Motor neuron (in vitro differentiated cells): ENCODE measurements around the gene NPAS3. TPM values are rescaled to one million over a fixed set of nuclear protein-coding genes. Genes with fewer than 3 reads are reported as not detected.

Experiments used
- ATAC-seq, 8 experiments: fragments of 200-7000 bp; cut with Tn5 transposase; replicated peaks in 6 of 8; 2 replicates each; pipeline ENCODE4 v1.8.0; 2021; ENCODE audit warnings: mild to moderate bottlenecking in 8 of 8, moderate library complexity in 8 of 8
- H3K27ac ChIP-seq, 2 donors: fragments of 250-450 bp; sonication (Bioruptor Pico); 2 replicates each; pipeline ENCODE4 v1.9.0; 2021; ENCODE audit warnings: antibody characterized with exemption in 2 of 2, mild to moderate bottlenecking in 2 of 2, moderate library complexity in 1 of 2
- H3K4me1 ChIP-seq, 2 donors: fragments of 250-450 bp; sonication (Bioruptor Pico); replicated peaks in 1 of 2; 2 replicates each; pipeline ENCODE4 v1.6.1; 2021; ENCODE audit warnings: antibody characterized with exemption in 2 of 2, mild to moderate bottlenecking in 2 of 2, moderate library complexity in 1 of 2
- H3K4me3 ChIP-seq, 5 donors: fragments of 250-450 bp; sonication (Bioruptor Pico); 2 replicates each; pipeline ENCODE4 v1.9.0; 2021; ENCODE audit warnings: antibody characterized with exemption in 5 of 5, mild to moderate bottlenecking in 5 of 5, moderate library complexity in 4 of 5
- WGBS, 10 experiments: fragments of 450-650 bp; shearing (Covaris generic); methylation state at CpG; one replicate each; pipeline ENCODE4 v1.0.0; 2022; 5-methylcytosine and 5-hydroxymethylcytosine counted together
- in situ Hi-C, 9 experiments: fragments of 400-800 bp; cut with MboI; loops; one replicate each; pipeline ENCODE4 v1.15.0; 2021; ENCODE audit warnings: low sequenced_read_pairs in 9 of 9, low pct_unique_long_range_greater_than_20kb in 2 of 9; ENCODE audit not compliant: unreplicated experiment in 9 of 9
- total RNA-seq, 8 experiments: library from RNA; unstranded; fragments of 300-600 nt; gene quantifications; 2 replicates each; pipeline versions ENCODE4 v1.2.3 to v1.2.4, GENCODE V29; 2022

Gene NPAS3
- total RNA-seq, 8 experiments from 2014 or later = 0.22 to 45.8 (median 11.7) TPM; not detected in 1

DNA sequence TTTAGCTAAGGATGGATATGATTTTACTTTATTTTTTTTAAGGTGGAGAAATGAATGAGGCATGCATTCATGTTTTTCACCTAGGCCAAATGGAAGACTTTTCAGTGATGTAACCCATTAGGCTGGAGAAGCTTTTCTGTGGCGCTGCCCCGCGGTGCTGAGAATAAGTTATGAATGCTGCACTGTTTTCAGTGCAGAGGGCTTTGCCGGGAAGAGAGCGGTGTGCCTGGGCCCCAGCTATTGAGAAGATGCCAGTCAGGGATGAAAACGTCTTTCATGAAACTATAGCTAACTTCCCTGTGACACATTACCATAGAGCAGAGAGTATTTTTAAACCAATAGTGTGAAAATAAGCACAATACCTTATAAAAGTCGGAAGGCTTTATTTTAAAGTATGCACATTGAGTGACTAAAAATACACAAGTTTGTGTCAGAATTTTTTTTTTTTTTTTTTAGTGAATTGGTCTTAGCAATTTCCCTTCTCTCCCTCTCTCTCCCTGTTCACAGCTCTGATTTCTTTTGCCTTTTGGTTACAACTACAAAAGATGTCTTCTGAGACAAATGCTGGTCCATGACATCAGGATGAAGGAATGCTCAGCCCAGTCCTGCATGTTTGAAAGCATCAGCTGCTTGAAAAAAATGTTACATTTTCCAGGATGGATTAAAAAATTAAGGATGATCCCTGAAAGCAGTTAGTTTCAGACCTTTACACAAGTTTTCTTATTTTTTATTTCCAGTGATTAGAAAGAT is 48.3 kb downstream of the NPAS3 start:
- Histone ChIP-seq H3K4me1 (peaks cover 23 to 38% of the 10 kb centered on the region in 2 donors), H3K4me3 (peak overlapping the region in 1 of 5 donors; percentile 17), H3K27ac (peak overlapping the region; percentile 57 to 63)
- WGBS, 10 experiments = 0 to 90% (median 17%) methylated on average over 1 to 7 of the region's 7 CpGs
- in situ Hi-C loops = loop anchor here in 1 of 9 experiments (25.0 kb wide), 1 partner anchor 400 kb away; no protein-coding TSS in a partner anchor
- peak in 5 of 8 experiments; percentile 89 to 93 (median 91) for ATAC-seq

- Histone ChIP-seq H3K4me1 (peaks cover 8 to 11% of the 10 kb centered on the region in 2 donors), H3K27ac (peak overlapping the region in 1 of 2 donors; percentile 12), H3K4me3 (no peak overlapping the region)
- WGBS, 10 experiments = 0 to 83% (median 52%) methylated on average over 1 to 4 of the region's 4 CpGs; no CpG with 5 or more reads in 3 of the 10 experiments
- ATAC-seq = peak in 5 of 8 experiments; percentile 27 to 50 (median 45)
- in situ Hi-C loops = loop anchor here in 1 of 9 experiments (25.0 kb wide), 1 partner anchor 404 kb away; no protein-coding TSS in a partner anchor
Observed at GRCh38 chr14:32991691-32992090, 53.0 kb downstream of the NPAS3 start.

DNA sequence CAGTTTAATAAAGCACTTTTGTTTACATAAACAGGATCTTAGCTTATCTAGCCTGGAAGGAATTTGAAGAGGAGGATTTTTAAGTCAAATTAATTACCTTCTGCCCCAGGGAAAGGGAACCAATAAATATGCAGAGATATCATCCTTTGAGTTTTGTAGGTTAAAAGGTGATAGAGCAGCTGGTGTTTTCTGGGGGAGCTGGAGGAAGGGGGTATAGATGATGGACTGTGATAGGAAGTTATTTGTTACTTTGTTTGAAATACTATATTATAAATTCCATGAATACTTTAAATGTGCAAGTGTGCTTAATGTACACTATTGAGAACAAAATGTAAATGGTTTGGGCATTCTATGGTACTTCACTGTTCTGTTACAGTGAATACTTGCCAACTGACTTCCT is 55.2 kb downstream of the NPAS3 start:
- no peak for ATAC-seq
- Histone ChIP-seq H3K4me1 (peaks cover 0 to 5% of the 10 kb centered on the region in 2 donors), H3K4me3 (no peak overlapping the region), H3K27ac (no peak overlapping the region)
- in situ Hi-C loops = loop anchor here in 1 of 9 experiments (25.0 kb wide), 1 partner anchor 407 kb away; no protein-coding TSS in a partner anchor

DNA sequence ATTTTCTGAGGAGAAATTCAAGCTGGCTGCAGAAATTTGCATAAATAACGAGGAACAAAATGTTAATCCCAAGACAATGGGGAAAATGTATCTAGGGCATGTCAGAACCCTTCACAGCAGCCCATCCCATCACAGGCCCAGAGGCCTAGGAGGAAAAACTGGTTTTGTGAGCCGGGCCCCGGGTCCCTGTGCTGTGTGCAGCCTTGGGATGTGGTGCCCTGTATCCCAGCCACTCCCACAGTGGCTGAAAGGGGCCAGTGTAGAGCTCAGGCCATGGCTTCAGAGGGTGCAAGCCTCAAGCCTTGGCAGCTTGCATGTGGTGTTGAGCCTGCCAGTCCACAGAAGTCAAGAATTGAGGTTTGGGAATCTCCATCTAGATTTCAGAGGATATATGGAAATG is 57.7 kb downstream of the NPAS3 start:
- in situ Hi-C loops = loop anchor here in 1 of 9 experiments (25.0 kb wide), 1 partner anchor 409 kb away; no protein-coding TSS in a partner anchor
- WGBS, 10 experiments = 0 to 100% (median 85%) methylated on average over 1 to 2 of the region's 3 CpGs; no CpG with 5 or more reads in 2 of the 10 experiments
- Histone ChIP-seq H3K27ac (no peak overlapping the region), H3K4me1 (peaks cover 0 to 5% of the 10 kb centered on the region in 2 donors), H3K4me3 (no peak overlapping the region)
- ATAC-seq = no peak

DNA sequence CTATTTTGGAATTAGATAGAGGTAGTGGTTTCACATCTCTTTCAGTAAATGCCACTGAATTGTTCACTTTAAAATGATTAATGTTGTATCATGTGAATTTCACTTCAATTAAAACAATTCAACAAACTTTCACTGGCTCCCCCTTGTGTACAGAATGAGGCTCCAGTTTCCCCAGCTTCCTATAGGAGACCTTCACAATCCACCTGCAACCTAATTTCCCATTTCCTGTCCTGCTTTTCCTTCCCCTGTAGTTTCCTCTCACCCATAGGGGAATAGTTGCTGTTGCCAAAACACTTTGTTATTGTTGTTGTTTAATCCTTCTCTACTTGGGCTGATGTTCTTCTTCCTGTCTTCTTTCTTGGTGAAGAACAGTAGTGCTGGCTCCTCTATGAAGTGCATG is 59.8 kb downstream of the NPAS3 start:
- no peak overlapping the region for H3K27ac ChIP-seq
- ATAC-seq = peak in 1 of 8 experiments; percentile 39

DNA sequence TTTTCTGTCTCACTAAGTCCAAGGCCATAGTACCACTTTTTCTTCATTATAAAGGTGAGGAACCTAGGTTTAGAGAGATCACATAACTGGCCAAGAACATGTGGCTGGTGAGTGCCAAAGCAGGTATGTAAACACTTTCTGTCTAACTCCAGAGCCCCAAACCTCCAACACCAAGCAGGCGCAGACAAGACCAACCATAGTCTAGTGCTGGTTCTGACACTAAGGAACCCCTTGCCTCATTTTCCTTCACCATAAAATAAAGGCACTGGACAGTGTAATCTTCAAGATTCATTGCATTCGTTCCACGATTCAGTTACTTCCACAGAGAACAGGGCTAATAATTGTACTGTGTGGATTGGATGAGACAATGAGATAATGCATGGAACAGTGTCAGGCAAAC is 71.0 kb downstream of the NPAS3 start:
- no peak overlapping the region for H3K4me3 ChIP-seq

More for the DNA sequence above, 59.8 kb downstream of the NPAS3 start:
- in situ Hi-C loops = loop anchor here in 1 of 9 experiments (25.0 kb wide), 1 partner anchor 411 kb away; no protein-coding TSS in a partner anchor
- H3K4me1 ChIP-seq = no peaks in the 10 kb centered on the region
- no peak overlapping the region for H3K4me3 ChIP-seq

GRCh38 chr14:33010495-33010894 is 71.8 kb downstream of the NPAS3 start:
- ATAC-seq = no peak
- in situ Hi-C loops = no loop called here

More for the DNA sequence above, 71.0 kb downstream of the NPAS3 start:
- in situ Hi-C loops = no loop called here
- ATAC-seq = no peak
- 62 to 100% (median 88%) methylated on average over 1 to 3 of the region's 3 CpGs; no CpG with 5 or more reads in 2 of the 10 experiments for WGBS, 10 experiments
- Histone ChIP-seq H3K4me1 (no peaks in the 10 kb centered on the region), H3K27ac (no peak overlapping the region)

GRCh38 chr14:33014710-33015109 is 76.0 kb downstream of the NPAS3 start:
- in situ Hi-C loops = no loop called here
- peaks cover 5 to 13% of the 10 kb centered on the region in 2 donors for H3K4me1 ChIP-seq
- H3K4me3 ChIP-seq = no peak overlapping the region
- H3K27ac ChIP-seq = no peak overlapping the region
- 63 to 100% (median 85%) methylated on average over 1 to 3 of the region's 4 CpGs; no CpG with 5 or more reads in 2 of the 10 experiments for WGBS, 10 experiments
- no peak for ATAC-seq

More at GRCh38 chr14:33010495-33010894, 71.8 kb downstream of the NPAS3 start:
- Histone ChIP-seq H3K4me3 (no peak overlapping the region), H3K27ac (no peak overlapping the region), H3K4me1 (no peaks in the 10 kb centered on the region)
- WGBS, 10 experiments = 67 to 100% (median 96%) methylated on average over 1 to 3 of the region's 3 CpGs

GRCh38 chr14:33016613-33017012 is 77.9 kb downstream of the NPAS3 start:
- WGBS, 10 experiments = 0 to 83% (median 65%) methylated on average over 1 to 3 of the region's 3 CpGs
- Histone ChIP-seq H3K4me1 (peaks cover 5 to 13% of the 10 kb centered on the region in 2 donors), H3K27ac (no peak overlapping the region), H3K4me3 (no peak overlapping the region)
- in situ Hi-C loops = no loop called here
- peak in 3 of 8 experiments; percentile 34 to 81 (median 69) for ATAC-seq

- H3K4me3 ChIP-seq = no peak overlapping the region
- no peak for ATAC-seq
- WGBS, 10 experiments = 0 to 100% (median 85%) methylated on average over 1 to 2 of the region's 2 CpGs; no CpG with 5 or more reads in 2 of the 10 experiments
- peaks cover 5 to 13% of the 10 kb centered on the region in 2 donors for H3K4me1 ChIP-seq
- H3K27ac ChIP-seq = no peak overlapping the region
- in situ Hi-C loops = no loop called here
Observed at GRCh38 chr14:33017016-33017415, 78.3 kb downstream of the NPAS3 start.

DNA sequence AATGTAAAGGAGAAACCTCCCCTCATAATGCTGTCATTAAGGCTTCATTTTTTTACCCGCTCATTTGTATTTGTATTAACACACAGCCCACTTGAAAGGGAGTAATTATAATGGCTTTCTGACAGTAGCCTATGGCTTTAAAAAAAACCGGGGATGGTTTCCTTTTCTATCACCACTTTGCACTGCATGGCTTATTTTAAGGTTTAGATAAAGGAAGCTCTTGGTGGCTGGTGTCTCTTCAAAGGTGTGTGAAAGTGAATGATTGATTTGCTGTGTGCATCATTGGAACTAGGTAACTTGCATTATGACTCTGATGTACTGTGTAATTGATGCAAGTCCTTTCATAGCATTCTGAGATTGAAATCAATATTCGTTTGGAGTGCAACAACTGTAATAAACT is 80.7 kb downstream of the NPAS3 start:
- H3K27ac ChIP-seq = no peak overlapping the region
- 40 to 94% (median 57%) methylated on average over 1 to 3 of the region's 3 CpGs for WGBS, 10 experiments
- ATAC-seq = no peak
- H3K4me1 ChIP-seq = peaks cover 5 to 13% of the 10 kb centered on the region in 2 donors
- H3K4me3 ChIP-seq = no peak overlapping the region
- in situ Hi-C loops = no loop called here

DNA sequence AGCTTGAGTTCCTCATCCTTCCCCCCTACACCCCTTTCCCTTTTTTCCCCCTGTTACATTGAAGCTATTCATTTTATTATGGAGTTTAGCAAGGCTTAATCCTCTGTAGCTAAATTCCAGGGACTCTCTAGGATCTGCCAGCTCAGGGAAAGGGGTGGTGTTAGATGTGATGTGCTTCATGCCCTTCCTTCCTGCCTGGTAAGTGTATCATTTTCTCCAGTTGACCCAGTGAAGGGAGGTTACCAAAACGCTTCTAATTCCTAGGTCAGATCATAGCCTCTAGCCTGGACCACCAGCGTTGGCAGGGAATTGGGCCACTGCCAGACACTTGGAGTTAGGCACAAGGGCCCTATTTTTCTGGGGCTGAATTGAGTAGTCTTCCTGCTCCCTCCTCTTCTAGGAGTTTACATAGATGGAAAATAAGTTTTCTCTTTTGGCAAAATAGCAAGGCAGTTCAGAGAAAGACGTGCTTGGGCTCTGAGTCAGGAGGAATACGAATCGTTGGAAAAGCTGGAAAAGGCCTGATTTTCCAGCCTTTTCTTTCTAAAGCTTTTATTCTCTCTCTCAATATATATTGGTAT is 88.3 kb downstream of the NPAS3 start:
- Histone ChIP-seq H3K27ac (no peak overlapping the region), H3K4me3 (no peak overlapping the region), H3K4me1 (peaks cover 3 to 9% of the 10 kb centered on the region in 2 donors)
- ATAC-seq = no peak
- in situ Hi-C loops = no loop called here
- 0 to 95% (median 90%) methylated on average over 1 to 5 of the region's 5 CpGs; no CpG with 5 or more reads in 2 of the 10 experiments for WGBS, 10 experiments

DNA sequence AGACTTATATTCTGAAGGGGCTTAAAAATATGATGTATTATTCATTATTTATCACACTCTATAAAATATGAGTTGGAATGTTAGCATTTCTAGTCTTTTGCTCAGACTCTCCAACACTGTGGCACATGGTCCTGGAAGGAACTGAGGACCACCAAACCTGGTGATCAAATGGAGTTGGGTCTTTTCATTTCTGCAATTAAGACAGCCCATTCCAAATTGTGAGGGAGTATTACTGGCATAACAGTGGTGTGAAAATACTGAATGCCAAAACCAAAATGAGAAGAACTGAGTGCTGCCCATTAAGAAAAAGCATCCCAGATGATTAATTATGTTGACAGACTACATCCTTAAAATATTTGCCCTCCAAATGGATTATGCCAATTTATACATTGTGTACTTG is 90.8 kb downstream of the NPAS3 start:
- no peak for ATAC-seq
- in situ Hi-C loops = no loop called here
- Histone ChIP-seq H3K27ac (no peak overlapping the region), H3K4me3 (no peak overlapping the region), H3K4me1 (peaks cover 3 to 9% of the 10 kb centered on the region in 2 donors)
